ENCODE measurements around the gene KRTAP2-1.
"Not testable (repeated sequence)": the region's sequence is repeated elsewhere in the genome, so short reads cannot be mapped to it uniquely, and the experiment has no call there.

KRTAP2-1 gene

DNA sequence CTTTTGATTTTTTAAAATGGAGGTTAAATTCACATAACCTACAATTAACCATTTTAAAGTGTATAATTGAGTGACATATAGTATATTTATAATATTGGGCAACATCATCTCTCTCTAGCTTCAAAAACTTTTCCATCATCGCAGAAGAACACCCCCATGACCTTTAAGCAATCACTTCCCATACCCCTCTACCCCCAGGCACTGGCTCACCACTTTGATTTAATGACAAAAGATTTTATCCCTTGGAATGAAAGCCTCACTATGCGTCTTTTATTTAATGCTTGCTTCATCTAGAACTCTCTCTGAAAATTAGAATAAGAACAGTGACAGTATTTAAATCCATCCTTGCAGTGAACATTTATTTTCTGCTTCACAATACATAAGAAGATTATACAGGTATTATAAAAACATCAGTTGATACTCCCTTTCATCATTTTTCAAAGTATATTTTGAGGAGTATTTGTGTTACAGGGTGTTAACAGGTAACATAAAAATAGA is 9.2 kb downstream of the KRTAP2-1 start:
- Histone ChIP-seq H3K27ac (replicated peaks; ENCODE audit: low read length) (no peak overlapping the region), H3K4ac (ENCODE audit: low read length) (no peak overlapping the region), H2BK120ac (ENCODE audit: low read depth, low read length) (no peak overlapping the region), H2BK5ac (ENCODE audit: low read length) (no peak overlapping the region), H3K23ac (ENCODE audit: low read depth, low read length, poor library complexity) (no peak overlapping the region), H3K18ac (ENCODE audit: low read length) (no peak overlapping the region), H2BK12ac (ENCODE audit: low read length) (no peak overlapping the region), H3K27me3 (ENCODE audit: control insufficient read depth in 3 of 3, insufficient read depth in 3 of 3, low read depth in 1 of 3, low read length in 3 of 3) (no peaks in the 10 kb centered on the region), H3K4me2 (ENCODE audit: insufficient read depth, low read length, poor library complexity, severe bottlenecking) (no peak overlapping the region), H2BK15ac (ENCODE audit: low read length) (no peak overlapping the region), H3K9me3 (replicated peaks in 1 of 2; ENCODE audit: control insufficient read depth in 2 of 2, insufficient read depth in 1 of 2, low read depth in 1 of 2, low read length in 2 of 2) (no peaks in the 10 kb centered on the region), H2AFZ (ENCODE audit: low read length) (no peak overlapping the region), H3K14ac (ENCODE audit: low read length) (no peak overlapping the region), H3K4me3 (ENCODE audit: low read length in 2 of 2) (no peak overlapping the region), H4K91ac (ENCODE audit: low read depth, low read length, poor library complexity) (no peak overlapping the region), H4K8ac (ENCODE audit: low read depth, low read length) (no peak overlapping the region), H3K4me1 (ENCODE audit: control insufficient read depth in 2 of 2, insufficient read depth in 1 of 2, low read depth in 1 of 2, low read length in 2 of 2) (no peaks in the 10 kb centered on the region), H2AK5ac (ENCODE audit: low read depth, low read length) (no peak overlapping the region), H3K9ac (ENCODE audit: low read depth, low read length, poor library complexity) (no peak overlapping the region), H3K36me3 (replicated peaks in 1 of 2; ENCODE audit: control insufficient read depth in 2 of 2, insufficient read depth in 2 of 2, low read length in 2 of 2) (no peaks in the 10 kb centered on the region), H3K79me1 (ENCODE audit: low read depth, low read length) (no peaks in the 10 kb centered on the region)
- WGBS, 2 donors (ENCODE audit: extremely low coverage in 2 of 2, insufficient read length in 2 of 2, insufficient replicate concordance in 1 of 2) = no CpG with 5 or more reads among the region's 2 CpGs
- no peak for DNase-seq (ENCODE audit: low spot score)

DNA sequence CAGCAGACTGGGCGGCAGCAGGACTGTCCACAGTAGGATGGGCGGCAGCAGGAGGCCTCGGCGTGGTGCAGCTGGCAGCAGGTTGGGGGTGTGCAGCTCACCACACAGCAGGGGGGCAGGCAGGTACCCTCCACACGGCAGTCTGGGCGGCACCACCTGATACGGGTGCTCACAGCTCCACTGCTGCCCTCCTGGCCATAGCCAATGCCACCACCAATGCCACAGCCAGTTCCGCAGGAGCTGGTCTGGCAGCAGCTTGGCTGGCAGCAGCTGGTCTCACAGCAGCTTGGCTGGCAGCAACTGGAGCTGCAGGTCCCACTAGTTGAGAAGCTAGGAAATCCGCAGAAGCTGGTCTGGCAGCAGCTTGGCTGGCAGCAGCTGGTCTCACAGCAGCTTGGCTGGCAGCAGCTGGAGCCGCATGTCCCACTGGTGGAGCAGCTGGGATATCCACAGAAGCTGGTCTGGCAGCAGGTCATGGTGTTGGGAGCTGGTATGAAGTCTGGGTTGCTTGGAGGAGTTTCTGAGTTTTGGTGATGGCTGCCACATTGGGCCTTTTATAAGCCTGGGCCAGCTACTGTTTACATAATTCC is 12.7 kb downstream of the KRTAP2-1 start, which contains the start of gene KRTAP1-3:
KRTAP1-3 (minus strand) TSS at position 529 of the 590 bp plus-strand sequence; CDS start at position 476, 53 bp downstream.
- peak within 1 kb of the TSS; percentile 44 for H3K18ac ChIP-seq (ENCODE audit: low read length)
- not testable (repeated sequence) for H3K9ac ChIP-seq (ENCODE audit: low read depth, low read length, poor library complexity); H2AK5ac ChIP-seq (ENCODE audit: low read depth, low read length); H3K79me1 ChIP-seq (ENCODE audit: low read depth, low read length); H3K14ac ChIP-seq (ENCODE audit: low read length); H3K4me3 ChIP-seq (ENCODE audit: low read length in 2 of 2); H3K4ac ChIP-seq (ENCODE audit: low read length); H3K23ac ChIP-seq (ENCODE audit: low read depth, low read length, poor library complexity); H3K9me3 ChIP-seq (replicated peaks in 1 of 2; ENCODE audit: control insufficient read depth in 2 of 2, insufficient read depth in 1 of 2, low read depth in 1 of 2, low read length in 2 of 2); H4K8ac ChIP-seq (ENCODE audit: low read depth, low read length); H2AFZ ChIP-seq (ENCODE audit: low read length); DNase-seq (ENCODE audit: low spot score); H3K27ac ChIP-seq (replicated peaks; ENCODE audit: low read length); H3K4me2 ChIP-seq (ENCODE audit: insufficient read depth, low read length, poor library complexity, severe bottlenecking); H3K27me3 ChIP-seq (ENCODE audit: control insufficient read depth in 3 of 3, insufficient read depth in 3 of 3, low read depth in 1 of 3, low read length in 3 of 3); H2BK5ac ChIP-seq (ENCODE audit: low read length); H3K4me1 ChIP-seq (ENCODE audit: control insufficient read depth in 2 of 2, insufficient read depth in 1 of 2, low read depth in 1 of 2, low read length in 2 of 2); H3K36me3 ChIP-seq (replicated peaks in 1 of 2; ENCODE audit: control insufficient read depth in 2 of 2, insufficient read depth in 2 of 2, low read length in 2 of 2); H2BK15ac ChIP-seq (ENCODE audit: low read length); H2BK12ac ChIP-seq (ENCODE audit: low read length); H2BK120ac ChIP-seq (ENCODE audit: low read depth, low read length); H4K91ac ChIP-seq (ENCODE audit: low read depth, low read length, poor library complexity)
- no CpG with 5 or more reads among the region's 10 CpGs for WGBS, 2 donors (ENCODE audit: extremely low coverage in 2 of 2, insufficient read length in 2 of 2, insufficient replicate concordance in 1 of 2)

DNA sequence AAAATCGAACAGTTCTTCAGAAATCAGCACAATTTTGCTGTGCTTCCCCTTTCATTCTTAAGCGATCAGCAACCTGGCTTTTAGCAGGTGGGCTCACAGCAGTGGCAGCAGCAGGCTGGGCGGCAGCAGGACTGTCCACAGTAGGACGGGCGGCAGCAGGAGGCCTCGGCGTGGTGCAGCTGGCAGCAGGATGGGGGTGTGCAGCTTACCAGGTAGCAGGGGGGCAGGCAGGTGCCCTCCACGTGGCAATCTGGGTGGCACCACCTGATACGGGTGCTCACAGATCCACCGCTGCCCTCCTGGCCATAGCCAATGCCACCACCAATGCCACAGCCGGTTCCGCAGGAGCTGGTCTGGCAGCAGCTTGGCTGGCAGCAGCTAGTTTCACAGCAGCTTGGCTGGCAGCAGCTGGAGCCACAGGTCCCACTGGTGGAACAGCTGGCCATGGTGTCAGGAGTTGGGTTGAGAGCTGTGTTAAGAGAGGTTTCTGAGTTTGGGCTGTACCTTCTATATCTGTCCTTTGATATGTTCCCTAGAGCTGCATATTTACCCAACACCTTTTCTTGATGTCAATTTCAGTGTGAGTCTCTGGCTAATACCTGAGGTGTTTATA is 17.4 kb downstream of the KRTAP2-1 start, which contains the start of gene KRTAP1-4:
KRTAP1-4 (minus strand) TSS at position 563 of the 613 bp plus-strand sequence; CDS start at position 446, 117 bp downstream.
- no peak within 1 kb of the TSS for H4K91ac ChIP-seq (ENCODE audit: low read depth, low read length, poor library complexity)
- H2AK5ac ChIP-seq (ENCODE audit: low read depth, low read length) = no peak within 1 kb of the TSS
- H3K79me1 ChIP-seq (ENCODE audit: low read depth, low read length) = no peaks in the 10 kb centered on the region
- no peak within 1 kb of the TSS for H3K27ac ChIP-seq (replicated peaks; ENCODE audit: low read length)
- no peak within 1 kb of the TSS for H3K9ac ChIP-seq (ENCODE audit: low read depth, low read length, poor library complexity)
- H3K27me3 ChIP-seq (ENCODE audit: control insufficient read depth in 3 of 3, insufficient read depth in 3 of 3, low read depth in 1 of 3, low read length in 3 of 3) = no peaks in the 10 kb centered on the region
- no peak within 1 kb of the TSS for H3K23ac ChIP-seq (ENCODE audit: low read depth, low read length, poor library complexity)
- DNase-seq (ENCODE audit: low spot score) = no peak
- no peak within 1 kb of the TSS for H2BK15ac ChIP-seq (ENCODE audit: low read length)
- no peaks in the 10 kb centered on the region for H3K4me1 ChIP-seq (ENCODE audit: control insufficient read depth in 2 of 2, insufficient read depth in 1 of 2, low read depth in 1 of 2, low read length in 2 of 2)
- peak within 1 kb of the TSS; percentile 60 for H3K18ac ChIP-seq (ENCODE audit: low read length)
- H3K9me3 ChIP-seq (replicated peaks in 1 of 2; ENCODE audit: control insufficient read depth in 2 of 2, insufficient read depth in 1 of 2, low read depth in 1 of 2, low read length in 2 of 2) = no peaks in the 10 kb centered on the region
- no peak within 1 kb of the TSS for H3K4ac ChIP-seq (ENCODE audit: low read length)
- no peak within 1 kb of the TSS for H3K4me3 ChIP-seq (ENCODE audit: low read length in 2 of 2)
- no peak within 1 kb of the TSS for H4K8ac ChIP-seq (ENCODE audit: low read depth, low read length)
- H2AFZ ChIP-seq (ENCODE audit: low read length) = no peak within 1 kb of the TSS
- H3K14ac ChIP-seq (ENCODE audit: low read length) = peak within 1 kb of the TSS; percentile 79
- H3K4me2 ChIP-seq (ENCODE audit: insufficient read depth, low read length, poor library complexity, severe bottlenecking) = no peak within 1 kb of the TSS
- no peak within 1 kb of the TSS for H2BK5ac ChIP-seq (ENCODE audit: low read length)
- no peaks in the 10 kb centered on the region for H3K36me3 ChIP-seq (replicated peaks in 1 of 2; ENCODE audit: control insufficient read depth in 2 of 2, insufficient read depth in 2 of 2, low read length in 2 of 2)
- H2BK12ac ChIP-seq (ENCODE audit: low read length) = no peak within 1 kb of the TSS
- H2BK120ac ChIP-seq (ENCODE audit: low read depth, low read length) = no peak within 1 kb of the TSS
- WGBS, 2 donors (ENCODE audit: extremely low coverage in 2 of 2, insufficient read length in 2 of 2, insufficient replicate concordance in 1 of 2) = no CpG with 5 or more reads among the region's 12 CpGs

- Histone ChIP-seq H3K36me3 (replicated peaks in 1 of 2; ENCODE audit: control insufficient read depth in 2 of 2, insufficient read depth in 2 of 2, low read length in 2 of 2) (no peaks in the 10 kb centered on the region), H3K9me3 (replicated peaks in 1 of 2; ENCODE audit: control insufficient read depth in 2 of 2, insufficient read depth in 1 of 2, low read depth in 1 of 2, low read length in 2 of 2) (no peaks in the 10 kb centered on the region), H3K4ac (ENCODE audit: low read length) (peak within 1 kb of the TSS; percentile 17), H4K91ac (ENCODE audit: low read depth, low read length, poor library complexity) (no peak within 1 kb of the TSS), H2AFZ (ENCODE audit: low read length) (no peak within 1 kb of the TSS), H2BK120ac (ENCODE audit: low read depth, low read length) (no peak within 1 kb of the TSS), H3K14ac (ENCODE audit: low read length) (peak within 1 kb of the TSS; percentile 25), H2AK5ac (ENCODE audit: low read depth, low read length) (peak within 1 kb of the TSS; percentile 63), H3K4me3 (ENCODE audit: low read length in 2 of 2) (no peak within 1 kb of the TSS), H3K79me1 (ENCODE audit: low read depth, low read length) (no peaks in the 10 kb centered on the region), H3K4me1 (ENCODE audit: control insufficient read depth in 2 of 2, insufficient read depth in 1 of 2, low read depth in 1 of 2, low read length in 2 of 2) (no peaks in the 10 kb centered on the region), H3K4me2 (ENCODE audit: insufficient read depth, low read length, poor library complexity, severe bottlenecking) (no peak within 1 kb of the TSS), H3K18ac (ENCODE audit: low read length) (peak within 1 kb of the TSS; percentile 15), H3K23ac (ENCODE audit: low read depth, low read length, poor library complexity) (peak within 1 kb of the TSS; percentile 85), H3K27me3 (ENCODE audit: control insufficient read depth in 3 of 3, insufficient read depth in 3 of 3, low read depth in 1 of 3, low read length in 3 of 3) (no peaks in the 10 kb centered on the region), H2BK15ac (ENCODE audit: low read length) (no peak within 1 kb of the TSS), H2BK5ac (ENCODE audit: low read length) (no peak within 1 kb of the TSS), H2BK12ac (ENCODE audit: low read length) (no peak within 1 kb of the TSS), H3K9ac (ENCODE audit: low read depth, low read length, poor library complexity) (no peak within 1 kb of the TSS), H3K27ac (replicated peaks; ENCODE audit: low read length) (no peak within 1 kb of the TSS), H4K8ac (ENCODE audit: low read depth, low read length) (no peak within 1 kb of the TSS)
- DNase-seq (ENCODE audit: low spot score) = no peak
- WGBS, 2 donors (ENCODE audit: extremely low coverage in 2 of 2, insufficient read length in 2 of 2, insufficient replicate concordance in 1 of 2) = no CpG with 5 or more reads among the region's 9 CpGs
Observed at GRCh38 chr17:41026715-41027471, 20.2 kb downstream of the KRTAP2-1 start, which contains the start of gene KRTAP1-5. KRTAP1-5 (minus strand) TSS chr17:41027208; CDS start chr17:41027155, 53 bp downstream.

All from neuronal stem cell (in vitro differentiated cells).